ENCODE measurements around the gene PTGES2.

Gene PTGES2

DNA sequence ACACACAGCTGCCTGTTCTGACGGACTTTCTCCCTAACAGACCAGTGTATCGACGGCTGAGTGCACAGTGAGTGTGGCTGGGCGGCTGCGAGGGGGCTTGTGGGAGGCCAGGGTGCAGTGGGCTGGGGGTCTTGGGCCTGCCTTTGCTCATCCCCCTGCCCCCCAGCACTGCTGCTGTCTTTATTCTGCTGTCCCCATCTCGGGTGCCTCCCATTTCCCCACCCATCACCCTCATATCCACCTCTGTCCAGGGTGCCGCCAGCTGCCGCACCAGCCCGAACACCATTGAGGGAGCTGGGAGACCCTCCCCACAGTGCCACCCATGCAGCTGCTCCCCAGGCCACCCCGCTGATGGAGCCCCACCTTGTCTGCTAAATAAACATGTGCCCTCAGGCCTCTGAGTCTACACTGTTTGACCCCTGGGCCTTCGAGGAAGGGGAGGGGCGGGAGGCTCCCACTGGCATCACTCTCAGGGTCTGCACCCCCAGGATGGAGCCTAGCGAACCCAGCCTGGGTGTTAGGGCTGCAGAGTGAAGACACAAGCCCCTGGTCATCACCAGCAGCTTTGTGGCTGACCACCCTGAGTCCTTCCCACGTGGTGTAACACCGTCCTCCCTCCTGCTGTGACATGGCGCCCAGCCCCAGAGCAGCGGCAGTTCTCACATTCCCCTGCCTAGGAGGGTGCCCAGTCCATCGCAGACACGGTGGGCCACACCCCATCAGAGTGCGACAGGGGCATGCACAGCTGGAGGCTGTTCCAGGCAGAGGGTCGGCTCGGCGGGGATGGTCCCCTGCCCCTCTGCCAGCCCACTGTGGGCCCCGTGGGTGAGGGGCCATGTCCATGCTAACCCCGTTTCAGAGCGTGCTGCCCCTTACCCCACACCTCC is 25.8 kb upstream of the PTGES2 start:
- DNase-seq = no peak

DNA sequence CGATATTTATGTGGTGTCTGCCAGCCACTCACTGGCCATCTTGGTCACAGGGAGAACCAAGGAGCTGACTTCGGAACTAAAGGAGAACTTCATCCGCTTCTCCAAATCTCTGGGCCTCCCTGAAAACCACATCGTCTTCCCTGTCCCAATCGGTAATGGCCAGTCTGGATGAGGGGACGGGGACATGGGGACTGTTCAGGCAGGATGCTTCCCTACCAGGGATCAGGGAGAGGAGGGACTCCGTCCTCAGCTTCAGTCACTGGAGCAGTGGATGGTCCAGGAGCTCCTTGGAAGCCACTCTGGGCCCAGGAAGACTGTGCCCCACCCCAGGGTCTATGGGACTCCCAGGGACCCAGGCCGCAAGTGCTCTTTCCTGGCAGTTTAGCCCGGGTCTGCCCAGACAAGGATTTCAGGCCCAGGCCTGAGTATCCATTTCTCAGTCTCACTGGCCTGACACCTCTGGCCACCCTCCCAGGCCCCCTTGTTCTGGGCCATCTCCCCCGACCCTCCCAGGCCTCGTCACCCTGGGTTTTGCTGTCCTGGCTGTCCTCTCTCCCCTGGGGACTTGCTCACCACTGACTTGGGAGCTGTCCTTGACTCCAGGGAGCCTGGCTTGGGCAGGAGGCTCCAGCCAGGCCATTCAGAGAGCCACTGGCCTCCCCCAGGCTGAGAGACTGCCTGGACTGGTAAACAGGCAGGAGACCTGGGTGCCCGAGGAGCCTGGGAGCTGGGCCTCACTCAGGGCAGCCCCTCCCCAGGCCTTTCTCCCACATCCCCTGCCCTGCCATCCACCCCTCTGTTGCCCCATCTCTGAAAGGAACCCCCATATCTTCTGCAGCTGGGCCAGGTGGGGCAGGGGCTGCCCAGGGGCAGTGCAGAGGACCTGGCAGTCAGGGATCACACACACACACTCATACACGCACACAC is 24.9 kb upstream of the PTGES2 start:
- no peak for DNase-seq

DNA sequence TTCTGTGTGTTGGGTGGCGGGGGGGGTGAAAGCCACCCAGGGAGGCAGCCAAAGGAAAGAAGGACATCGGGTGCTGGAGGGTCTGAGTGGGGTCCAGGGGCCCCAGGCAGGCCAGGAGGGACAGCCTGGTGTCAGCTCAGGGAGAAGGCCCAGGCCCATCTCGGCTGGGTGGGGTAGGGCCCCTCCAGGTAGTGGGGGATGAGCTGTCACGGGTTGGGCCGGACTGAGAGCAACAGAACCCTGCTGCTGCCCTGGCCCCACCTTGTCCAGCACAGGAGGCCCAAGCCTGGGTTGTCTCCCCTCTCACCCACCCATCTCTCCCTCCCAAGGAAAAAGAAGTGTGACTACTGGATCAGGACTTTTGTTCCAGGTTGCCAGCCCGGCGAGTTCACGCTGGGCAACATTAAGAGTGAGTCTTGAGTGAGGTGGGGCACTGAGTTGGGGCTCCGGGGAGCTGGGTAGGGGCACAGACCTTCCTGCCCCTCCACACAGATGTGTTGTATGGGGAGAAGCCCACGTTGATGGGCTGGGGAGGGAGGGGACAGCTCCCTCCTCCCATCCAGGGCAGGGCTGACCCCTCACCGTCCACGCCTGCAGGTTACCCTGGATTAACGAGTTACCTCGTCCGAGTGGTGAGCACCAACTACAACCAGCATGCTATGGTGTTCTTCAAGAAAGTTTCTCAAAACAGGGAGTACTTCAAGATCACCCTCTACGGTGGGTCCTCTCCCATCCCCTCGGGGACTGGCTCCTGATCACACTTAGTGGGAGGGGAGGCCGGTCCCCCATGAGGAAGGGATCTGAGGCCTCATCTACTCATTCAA is 24.0 kb upstream of the PTGES2 start:
- no peak for DNase-seq

DNA sequence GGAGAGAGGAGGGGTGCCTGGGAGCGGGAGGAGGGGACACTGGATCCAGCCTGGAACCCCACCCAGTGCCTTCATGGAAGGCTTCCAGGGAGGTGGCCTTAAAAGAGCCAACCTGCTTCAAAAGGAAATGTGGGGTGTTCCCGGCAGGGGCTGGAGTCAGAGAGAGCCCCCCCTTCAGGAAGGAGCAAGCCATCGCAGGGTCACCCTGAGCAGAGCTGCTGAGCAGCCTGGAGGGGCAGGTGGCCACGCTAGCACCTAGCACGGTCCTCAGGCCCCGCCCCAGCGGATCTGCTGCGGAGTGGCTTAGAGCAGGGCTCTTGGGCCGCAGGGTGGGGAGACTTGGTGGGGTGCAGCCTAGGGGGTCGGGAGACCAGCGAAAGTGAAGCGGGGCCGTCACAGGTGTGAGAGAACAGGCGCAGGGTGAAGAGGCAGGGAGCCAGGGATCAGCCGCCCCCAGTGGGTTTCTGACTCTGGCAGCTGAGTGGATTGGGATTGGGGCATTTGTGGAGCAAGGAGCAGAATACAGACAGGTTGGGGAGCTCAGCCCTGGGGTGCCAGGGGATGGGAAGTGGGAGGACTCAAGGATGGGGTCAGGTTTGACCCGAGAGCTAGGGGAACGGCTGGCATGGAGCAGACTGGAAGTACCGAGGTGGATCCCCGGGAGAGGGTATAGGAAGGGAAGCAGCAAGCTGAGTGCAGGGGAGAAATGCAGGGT is 23.2 kb upstream of the PTGES2 start:
- no peak for DNase-seq

DNA sequence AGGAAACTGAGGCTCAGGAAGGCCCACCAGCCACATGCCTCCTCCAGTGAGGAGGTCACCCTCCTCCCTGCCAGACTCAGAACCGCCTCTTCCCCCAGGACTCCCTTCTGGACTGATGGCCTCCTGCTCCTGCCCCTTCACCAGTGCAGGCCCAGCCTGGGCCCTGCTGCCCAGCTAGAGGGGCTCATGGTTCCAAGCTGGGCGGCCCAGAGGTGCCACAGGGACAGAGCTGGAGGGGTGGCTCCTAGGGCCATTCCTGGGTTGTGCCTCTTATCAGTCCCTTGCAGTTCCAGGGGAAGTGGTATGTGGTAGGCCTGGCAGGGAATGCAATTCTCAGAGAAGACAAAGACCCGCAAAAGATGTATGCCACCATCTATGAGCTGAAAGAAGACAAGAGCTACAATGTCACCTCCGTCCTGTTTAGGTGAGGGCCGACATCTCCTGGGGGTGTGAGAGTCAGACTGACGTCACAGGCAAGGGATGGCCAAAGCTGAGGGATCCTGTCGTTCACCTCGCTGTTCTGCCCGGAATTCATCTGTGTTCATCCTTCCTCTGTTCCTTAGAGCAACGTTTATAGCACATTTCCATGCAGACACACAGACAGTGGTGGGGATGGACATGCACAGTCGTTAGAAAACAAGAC is 22.5 kb upstream of the PTGES2 start:
- DNase-seq = no peak

DNA sequence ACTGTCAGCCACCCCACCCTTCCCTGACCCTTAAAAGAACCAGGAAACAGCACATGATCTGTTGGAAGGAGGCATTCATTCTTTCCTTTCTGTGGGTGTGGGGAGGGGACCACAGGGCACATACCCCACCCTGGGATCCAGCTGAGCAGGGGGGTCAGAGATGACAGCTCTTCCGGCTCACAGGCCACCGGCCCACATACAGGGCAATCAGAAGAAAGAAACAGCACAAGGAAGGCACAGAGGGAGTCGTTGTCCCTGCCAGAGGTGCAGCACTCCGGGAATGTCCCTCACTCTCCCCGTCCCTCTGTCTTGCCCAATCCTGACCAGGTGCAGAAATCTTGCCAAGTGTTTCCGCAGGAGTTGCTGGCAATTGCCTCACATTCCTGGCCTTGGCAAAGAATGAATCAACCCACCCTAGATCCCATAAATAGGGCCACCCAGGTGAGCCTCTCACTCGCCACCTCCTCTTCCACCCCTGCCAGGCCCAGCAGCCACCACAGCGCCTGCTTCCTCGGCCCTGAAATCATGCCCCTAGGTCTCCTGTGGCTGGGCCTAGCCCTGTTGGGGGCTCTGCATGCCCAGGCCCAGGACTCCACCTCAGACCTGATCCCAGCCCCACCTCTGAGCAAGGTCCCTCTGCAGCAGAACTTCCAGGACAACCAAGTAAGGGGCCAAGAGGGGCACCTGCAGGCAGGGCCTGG is 21.6 kb upstream of the PTGES2 start, which contains the start of gene LCN2:
Gene LCN2, plus strand, starts transcription at position 453 of the 701 bp plus-strand sequence. Its CDS starts 73 bp downstream, at position 526.
- no peak for DNase-seq

DNA sequence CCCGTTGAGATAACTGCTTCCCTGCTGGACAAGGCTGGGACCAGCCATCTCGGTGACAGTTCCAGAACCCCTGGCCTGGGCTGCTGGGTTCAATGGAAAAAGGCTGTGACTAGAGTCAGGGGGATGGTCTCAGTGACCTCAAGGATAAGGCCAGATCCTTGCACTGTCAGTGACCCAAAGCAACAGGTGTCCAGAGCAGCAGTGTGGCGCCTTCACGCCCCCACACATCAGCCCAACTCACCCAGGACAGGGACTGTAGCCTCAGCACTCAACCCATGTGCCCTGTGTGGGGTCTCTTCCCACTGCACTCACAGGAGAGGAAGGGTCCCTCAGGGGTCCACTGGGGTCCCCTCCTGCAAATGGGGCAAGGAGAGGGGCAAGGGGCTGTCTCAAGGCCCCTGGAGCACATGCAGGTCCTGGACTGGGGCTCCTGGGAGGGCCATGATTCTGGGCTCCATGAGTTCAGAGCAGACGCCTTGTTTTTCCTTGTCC is 21.0 kb upstream of the PTGES2 start:
- DNase-seq = no peak

DNA sequence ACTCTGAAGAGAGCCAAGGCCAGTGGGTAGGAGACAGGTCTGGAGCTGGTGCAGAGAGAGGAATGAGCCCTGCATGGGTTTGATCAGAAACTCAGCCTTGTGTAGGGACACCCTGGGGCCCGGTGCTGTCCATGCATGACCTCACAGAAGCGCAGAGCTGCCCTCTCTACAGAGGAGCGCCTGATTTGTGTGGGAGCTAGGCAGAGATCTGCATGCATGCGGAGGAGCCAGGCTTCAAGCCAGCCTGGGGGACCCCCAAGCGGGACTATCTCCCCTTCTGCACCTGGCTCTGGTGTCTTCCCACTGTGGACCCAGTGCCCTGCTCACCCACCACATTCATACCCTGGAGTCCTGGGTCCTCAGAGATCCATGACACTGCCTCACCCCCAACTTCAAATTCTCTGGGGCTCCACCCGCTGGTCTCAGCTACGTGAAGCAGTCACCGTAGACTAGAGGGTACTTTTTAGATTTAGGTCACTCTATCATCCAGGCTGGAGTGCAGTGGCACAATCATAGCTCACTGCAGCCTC is 19.1 kb upstream of the PTGES2 start:
- no peak for DNase-seq

DNA sequence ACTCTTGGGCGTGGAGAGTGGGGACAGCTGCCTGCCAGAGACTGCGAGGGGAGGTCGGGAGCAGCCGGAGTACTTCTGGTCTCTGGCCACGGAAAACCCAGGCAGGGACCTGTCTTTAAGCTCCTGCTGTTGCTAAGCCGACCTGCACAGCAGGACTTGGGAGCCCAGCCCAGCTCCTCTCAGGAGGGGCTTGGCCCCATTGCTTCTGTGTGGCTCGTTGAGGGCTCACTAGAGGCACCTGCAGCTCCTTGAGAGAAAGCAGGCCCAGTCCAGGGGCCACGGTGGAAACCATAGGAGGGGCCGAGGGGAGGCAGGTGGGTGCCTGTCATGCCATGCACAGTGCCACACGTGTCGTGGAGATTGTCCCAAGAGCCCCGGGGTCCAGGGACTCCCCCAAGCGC is 18.4 kb upstream of the PTGES2 start:
- DNase-seq = no peak

DNA sequence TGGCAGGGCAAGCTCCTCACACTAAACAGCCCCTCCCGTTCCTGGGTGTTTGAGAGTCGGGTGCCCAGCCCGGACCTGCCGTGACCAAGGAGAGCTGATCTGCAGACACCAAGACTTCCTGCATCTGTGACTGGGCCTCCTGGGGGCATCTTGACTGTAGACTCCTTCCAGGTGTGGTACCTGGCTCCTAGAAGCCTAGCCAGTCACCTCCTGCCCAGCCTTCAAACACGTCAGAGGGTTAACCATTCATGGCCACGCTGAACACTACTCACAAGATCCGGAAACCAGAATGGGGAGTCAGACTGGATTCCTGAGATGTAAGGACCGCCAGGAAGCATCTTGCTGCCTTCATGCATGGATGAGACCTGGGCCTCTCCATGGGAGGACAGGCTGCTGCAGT is 18.0 kb upstream of the PTGES2 start:
- no peak for DNase-seq

DNA sequence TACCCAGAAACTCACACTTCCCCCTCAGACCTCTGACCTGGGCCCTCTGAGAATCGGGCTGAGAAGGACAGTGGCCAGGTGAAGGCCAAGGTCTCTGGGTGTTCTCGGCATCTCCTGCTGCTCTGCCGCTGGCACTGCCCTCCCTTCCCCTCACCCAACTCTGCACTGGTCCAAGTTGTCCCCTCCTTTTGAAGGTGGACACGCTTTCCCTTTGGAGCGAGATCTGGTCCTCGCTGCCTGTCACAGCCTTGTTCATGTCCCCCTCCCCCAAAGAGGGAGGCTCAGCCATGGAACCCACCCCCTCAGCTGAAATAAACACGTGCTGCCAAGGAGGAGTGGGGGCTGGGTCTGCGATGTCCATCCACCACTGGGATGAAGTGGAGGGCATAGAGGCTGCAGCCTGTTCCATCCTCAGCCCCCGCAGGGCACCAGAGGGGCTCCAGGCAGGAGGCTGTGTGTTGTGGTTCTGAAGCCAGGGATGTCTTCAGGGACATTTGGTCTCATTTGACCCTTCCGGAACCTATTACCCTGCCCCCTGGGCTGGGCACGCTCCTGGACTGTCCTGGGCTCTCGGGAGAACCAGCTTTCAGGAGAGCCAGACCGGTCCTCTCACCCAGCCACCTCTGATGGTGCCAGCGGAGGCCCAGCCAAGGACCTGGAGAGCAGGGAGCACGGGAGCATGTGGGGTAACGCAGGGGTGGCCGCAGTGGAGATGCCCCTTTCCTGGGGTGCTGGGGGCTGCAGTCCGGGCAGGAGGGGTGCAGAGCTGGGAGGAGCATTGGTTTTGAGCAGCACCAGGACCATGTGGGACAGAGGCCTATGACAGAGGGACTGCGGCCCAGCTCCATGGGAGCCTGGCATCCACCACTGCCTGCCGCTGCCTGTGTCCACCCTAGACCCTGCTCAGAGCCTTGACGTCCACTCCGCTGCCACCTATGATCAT is 17.0 kb upstream of the PTGES2 start:
- no peak for DNase-seq

DNA sequence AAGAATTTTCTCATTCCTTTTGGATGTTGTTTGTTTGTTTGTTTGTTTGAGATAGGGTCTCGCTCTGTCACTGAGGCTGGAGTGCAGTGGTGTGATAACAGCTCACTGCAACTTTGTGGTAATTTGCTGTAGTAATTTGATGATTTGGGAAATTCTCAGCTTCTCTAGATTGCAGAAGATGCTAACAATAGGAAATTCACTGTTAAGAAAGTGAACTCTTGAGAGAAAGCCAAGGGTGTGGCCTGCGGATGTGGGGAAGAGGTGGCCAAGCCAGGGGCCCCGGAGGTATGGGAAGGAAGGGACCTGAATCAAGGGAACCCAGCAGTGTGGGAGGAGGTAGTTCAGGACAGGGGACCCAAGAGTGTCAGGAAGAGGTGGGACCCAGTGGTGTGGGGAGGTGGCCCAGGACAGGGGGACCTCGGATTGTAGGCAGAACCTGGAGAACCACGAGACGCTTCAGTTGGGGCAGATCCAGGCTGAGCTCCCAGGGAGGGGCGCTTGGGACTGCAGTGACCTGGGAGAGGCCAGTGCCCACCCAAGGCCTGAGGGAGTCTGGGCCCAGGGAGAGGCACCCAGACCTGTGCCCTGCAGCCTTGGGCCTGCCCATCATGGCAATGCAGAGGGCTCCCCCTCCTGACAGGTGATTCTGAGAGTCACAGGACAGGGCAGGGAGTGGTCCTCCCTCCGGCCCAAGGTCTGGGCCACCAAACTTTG is 16.2 kb upstream of the PTGES2 start:
- DNase-seq = no peak

DNA sequence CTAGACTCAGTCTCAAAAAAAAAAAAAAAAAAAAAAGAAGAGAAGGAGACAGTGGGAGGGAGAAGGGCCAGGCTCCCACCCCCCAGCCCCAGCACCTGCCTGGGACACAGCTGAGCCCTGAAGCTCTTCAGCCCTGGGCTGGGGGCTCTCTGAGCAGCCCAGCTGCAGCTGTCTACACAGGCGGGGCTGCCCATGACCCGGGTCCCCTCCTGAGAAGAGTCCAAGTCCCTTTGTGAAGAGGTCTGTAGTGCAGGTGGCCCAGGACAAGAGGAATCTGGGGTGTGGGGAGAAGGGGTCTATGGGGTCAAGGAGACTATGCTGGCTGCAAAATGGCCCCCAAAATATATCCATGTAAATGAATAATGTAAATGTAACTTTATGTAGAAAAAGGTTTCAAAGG is 15.1 kb upstream of the PTGES2 start:
- DNase-seq = no peak

DNA sequence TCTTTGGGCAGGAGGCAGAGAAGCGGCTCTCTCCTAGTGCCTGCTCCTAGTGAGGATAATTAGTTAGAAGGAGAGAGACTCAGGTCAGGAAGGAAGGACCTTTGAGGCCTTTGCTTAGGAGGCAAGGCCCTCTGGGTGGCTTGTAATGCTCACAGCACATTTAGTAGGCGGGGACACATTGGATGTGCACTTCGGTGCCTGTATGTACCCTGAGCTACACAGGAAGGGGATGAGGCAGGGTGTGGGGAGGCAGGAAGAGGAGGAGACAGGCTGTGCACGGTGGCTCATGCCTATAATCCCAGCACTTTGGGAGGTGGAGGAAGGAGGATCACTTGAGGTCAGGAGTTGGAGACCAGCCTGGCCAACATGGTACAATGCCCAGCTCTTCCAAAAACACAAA is 14.5 kb upstream of the PTGES2 start:
- DNase-seq = no peak

DNA sequence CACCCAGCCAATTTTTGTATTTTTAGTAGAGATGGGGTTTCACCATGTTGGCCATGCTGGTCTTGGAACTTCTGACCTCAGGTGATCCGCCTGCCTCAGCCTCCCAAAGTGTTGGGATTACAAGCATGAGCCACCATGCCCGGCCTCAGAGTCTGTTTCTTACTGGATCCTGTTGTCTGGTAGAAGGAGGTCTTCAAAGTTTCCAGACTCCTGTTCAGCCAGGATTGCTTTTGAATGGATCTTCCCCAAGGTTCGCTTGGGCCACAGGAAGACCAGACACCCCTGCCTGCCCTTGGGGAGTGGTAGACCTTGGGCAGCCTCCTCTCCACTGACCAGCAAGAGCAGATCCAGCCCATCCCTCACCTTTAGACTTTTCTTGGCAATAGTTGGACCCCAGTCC is 14.1 kb upstream of the PTGES2 start:
- DNase-seq = no peak

DNA sequence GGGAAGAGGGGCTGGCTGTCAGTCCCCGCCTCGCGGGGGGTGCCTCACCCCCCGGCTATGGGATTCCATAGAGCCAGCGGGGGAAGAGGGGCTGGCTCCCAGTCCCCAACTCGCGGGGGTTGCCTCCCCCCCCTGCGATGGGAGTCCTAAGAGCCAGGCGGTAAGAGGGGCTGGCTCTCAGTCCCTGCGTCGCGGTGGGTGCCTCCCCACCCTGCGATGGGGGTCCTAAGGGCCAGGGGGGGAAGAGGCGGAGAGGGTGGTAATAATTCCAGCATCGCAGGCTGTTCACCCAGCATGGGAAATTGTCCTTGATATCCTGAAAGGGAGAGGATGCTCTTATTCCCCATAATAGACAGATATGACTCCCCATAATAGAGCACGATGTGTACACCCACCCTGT is 12.1 kb upstream of the PTGES2 start:
- DNase-seq = no peak

DNA sequence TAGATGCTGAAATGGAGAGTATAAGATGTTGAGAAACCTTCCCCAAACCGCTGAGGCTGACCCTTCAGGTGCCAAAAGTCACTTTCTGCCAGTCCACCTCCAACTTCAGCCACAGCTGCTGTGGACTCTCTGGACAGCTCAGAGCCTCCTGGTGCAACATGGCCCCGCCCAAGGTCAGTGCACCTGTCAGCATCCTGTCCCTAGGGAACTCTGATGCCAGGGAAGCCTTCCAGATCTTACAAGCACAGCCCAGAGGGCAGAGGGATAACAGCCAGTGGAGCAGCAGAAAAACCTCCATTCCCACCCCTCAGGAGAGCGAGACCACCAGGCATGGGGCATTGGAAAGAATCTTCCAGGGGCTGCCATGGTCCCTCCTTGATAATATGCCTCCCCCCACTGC is 10.5 kb upstream of the PTGES2 start:
- DNase-seq = no peak

Measured in NCI-H1930 (cell line).